ENCODE data around the gene HOXB2. TPM values are rescaled to one million over a fixed set of nuclear protein-coding genes. Genes with fewer than 3 reads are reported as not detected.
A peak's percentile ranks its signal among the peaks of the same experiment; 100 is the strongest.

HOXB2 gene
- total and polyA plus RNA-seq, 2 of the 8 experiments (the other 6 are each of a cell fraction or from before 2014, with no cell fraction given): not detected

DNA sequence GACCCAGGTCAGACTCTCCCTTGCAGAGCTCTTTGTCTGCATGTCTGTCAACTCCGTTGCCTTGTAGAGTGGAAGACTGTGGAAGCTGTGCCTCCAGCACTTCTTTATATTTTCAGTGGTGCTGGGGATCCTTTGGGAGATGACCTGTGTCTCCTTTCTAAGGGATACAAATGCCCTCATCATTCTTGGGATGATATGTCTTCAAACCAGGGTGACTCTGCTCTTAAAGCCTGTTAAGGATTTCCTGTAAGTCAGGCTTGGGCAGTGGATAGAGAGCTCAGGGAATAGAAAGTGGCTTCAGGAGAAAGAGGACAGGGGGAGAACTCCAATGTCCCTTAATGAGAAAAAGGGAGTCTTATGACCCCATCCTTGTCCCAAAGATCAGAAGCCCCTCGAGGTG is 43.6 kb upstream of the HOXB2 start:
- Histone ChIP-seq H3K79me1 (ENCODE audit: low read depth, low read length) (no peaks in the 10 kb centered on the region), H3K4me1 (replicated peaks in 1 of 4; ENCODE audit: control insufficient read depth in 3 of 4, insufficient read depth in 4 of 4, low read length in 3 of 4) (peaks cover 0 to 4% (median 0%) of the 10 kb centered on the region in 4 experiments; a peak in 4 of 7 replicates), H4K91ac (replicated peaks; ENCODE audit: insufficient read length, low read length) (no peak overlapping the region), H3K9me3 (ENCODE audit: insufficient read depth in 2 of 2, low read depth in 1 of 2, low read length in 1 of 2) (no peaks in the 10 kb centered on the region; a peak in 1 of 4 replicates), H4K20me1 (replicated peaks in 1 of 2; ENCODE audit: control insufficient read depth in 1 of 2, insufficient read depth in 2 of 2, low read length in 2 of 2) (peaks cover 24 to 38% of the 10 kb centered on the region in 2 experiments), H2BK12ac (ENCODE audit: low read depth, low read length) (no peak overlapping the region), H2BK120ac (replicated peaks; ENCODE audit: low read depth, low read length) (no peak overlapping the region), H3K4me3 (ENCODE audit: extremely low read depth in 1 of 4, insufficient read depth in 2 of 4, low read depth in 3 of 4, low read length in 4 of 4) (no peak overlapping the region), H3K23ac (ENCODE audit: insufficient read length) (no peak overlapping the region), H2BK20ac (ENCODE audit: low read length) (no peak overlapping the region), H3K4ac (replicated peaks; ENCODE audit: insufficient read length, low read depth, low read length) (no peak overlapping the region), H3K9ac (replicated peaks in 1 of 4; ENCODE audit: extremely low read depth in 1 of 4, low read depth in 3 of 4, low read length in 3 of 4) (no peak overlapping the region), H2BK15ac (ENCODE audit: low read length) (no peak overlapping the region), H2AFZ (ENCODE audit: low read length) (no peak overlapping the region), H4K8ac (ENCODE audit: extremely low read depth, insufficient read depth, low read length) (no peak overlapping the region), H3K18ac (ENCODE audit: extremely low read depth, low read length) (no peak overlapping the region), H3K14ac (ENCODE audit: insufficient read length) (no peak overlapping the region), H3K4me2 (ENCODE audit: insufficient read depth in 1 of 2, low read depth in 2 of 2, low read length in 2 of 2) (no peak overlapping the region), H2BK5ac (ENCODE audit: low read depth, low read length) (no peak overlapping the region), H3K36me3 (ENCODE audit: control insufficient read depth in 2 of 4, insufficient read depth in 4 of 4, low read length in 3 of 4) (peaks cover 0 to 6% (median 0%) of the 10 kb centered on the region in 4 experiments; a peak in 1 of 8 replicates), H2AK5ac (ENCODE audit: low read depth, low read length) (no peak overlapping the region), H3K27ac (ENCODE audit: low read depth, low read length) (no peak overlapping the region), H3K56ac (replicated peaks; ENCODE audit: insufficient read length, low read depth, low read length) (no peak overlapping the region), H4K5ac (ENCODE audit: insufficient read length, low read depth, low read length) (no peak overlapping the region), H3K79me2 (ENCODE audit: control insufficient read depth in 1 of 2, insufficient read depth in 2 of 2, low read length in 2 of 2) (no peaks in the 10 kb centered on the region), H3K23me2 (ENCODE audit: low read depth, low read length) (no peaks in the 10 kb centered on the region), H3K27me3 (replicated peaks in 1 of 4; ENCODE audit: control insufficient read depth in 3 of 4, extremely low read depth in 1 of 4, insufficient read depth in 3 of 4, low read length in 3 of 4) (peaks cover 99 to 100% (median 100%) of the 10 kb centered on the region in 4 experiments)
- no peak for FAIRE-seq
- POLR2A ChIA-PET (ENCODE audit: partially characterized antibody): interaction anchor here (1.2 to 1.6 kb wide), 2 partner anchors 10 to 34 kb away, joined by 4 read pairs; no protein-coding TSS in a partner anchor
- no peak for DNase-seq (ENCODE audit: low read depth in 1 of 2, low spot score in 2 of 2)
- TF ChIP-seq NANOG (IDR thresholded peaks at IDR 0.05; ENCODE audit: insufficient read depth, low read depth, low read length, poor library complexity, severe bottlenecking): no peak
- TF ChIP-seq CBX8 (IDR thresholded peaks at IDR 0.05; ENCODE audit: borderline replicate concordance, low read depth, low read length): peak; percentile 13; the same call in 1 of the 2 replicates
- no peak for TF ChIP-seq GABPA (IDR thresholded peaks at IDR 0.05; ENCODE audit: borderline replicate concordance, insufficient read depth, low read length)
- no peak for TF ChIP-seq SIX5 (IDR thresholded peaks at IDR 0.05; ENCODE audit: low read depth, low read length)
- CTCF ChIA-PET (ENCODE audit: partially characterized antibody): interaction anchor here (0.8 to 4.7 kb wide), 21 partner anchors 9 to 373 kb away, joined by 3 to 24 read pairs (median 5); no protein-coding TSS in a partner anchor
- WGBS, 2 experiments (ENCODE audit: extremely low coverage in 1 of 2, insufficient coverage in 1 of 2, insufficient read length in 1 of 2, insufficient replicate concordance in 2 of 2, low coverage in 1 of 2, low lambda C conversion rate in 2 of 2, missing lambda C conversion rate in 1 of 2): 19% methylated on average over 2 of the region's 2 CpGs; no CpG with 5 or more reads in 1 of the 2 experiments
